HG02870 (cell line): Measurements from ENCODE around the gene SSBP3.
"Not testable (repeated sequence)": the region's sequence is repeated elsewhere in the genome, so short reads cannot be mapped to it uniquely, and the experiment has no call there.

ENCODE experiments used
- ATAC-seq: cut with Tn5 transposase; IDR thresholded peaks from one replicate; pipeline ENCODE4 v1.9.1; 2021; ENCODE audit warnings: mild to moderate bottlenecking, moderate library complexity; ENCODE audit not compliant: unreplicated experiment

SSBP3 gene

GRCh38 chr1:54395281-54395934 is 10.8 kb downstream of the SSBP3 start:
- no peak for ATAC-seq

GRCh38 chr1:54394104-54394503 is 12.1 kb downstream of the SSBP3 start:
- ATAC-seq = no peak

GRCh38 chr1:54392401-54392800 is 13.8 kb downstream of the SSBP3 start:
- no peak for ATAC-seq

- ATAC-seq = no peak
Observed at GRCh38 chr1:54391450-54392209, 14.6 kb downstream of the SSBP3 start.

- no peak for ATAC-seq
Observed at GRCh38 chr1:54390655-54391054, 15.5 kb downstream of the SSBP3 start.

GRCh38 chr1:54389608-54390007 is 16.6 kb downstream of the SSBP3 start:
- ATAC-seq = not testable (repeated sequence)

GRCh38 chr1:54387419-54387818 is 18.8 kb downstream of the SSBP3 start:
- ATAC-seq = no peak

GRCh38 chr1:54385727-54386022 is 20.5 kb downstream of the SSBP3 start:
- no peak for ATAC-seq

- ATAC-seq = no peak
Observed at GRCh38 chr1:54384918-54385726, 21.1 kb downstream of the SSBP3 start.

GRCh38 chr1:54384471-54384870 is 21.7 kb downstream of the SSBP3 start:
- no peak for ATAC-seq

GRCh38 chr1:54381524-54381923 is 24.7 kb downstream of the SSBP3 start:
- no peak for ATAC-seq

- ATAC-seq = no peak
Observed at GRCh38 chr1:54380290-54380882, 25.8 kb downstream of the SSBP3 start.

- no peak for ATAC-seq
Observed at GRCh38 chr1:54379555-54380289, 26.5 kb downstream of the SSBP3 start.

GRCh38 chr1:54378874-54379554 is 27.2 kb downstream of the SSBP3 start:
- ATAC-seq = no peak

GRCh38 chr1:54378157-54378873 is 27.9 kb downstream of the SSBP3 start:
- ATAC-seq = no peak

- no peak for ATAC-seq
Observed at GRCh38 chr1:54377040-54377691, 29.0 kb downstream of the SSBP3 start.

GRCh38 chr1:54376430-54377039 is 29.7 kb downstream of the SSBP3 start:
- ATAC-seq = peak; percentile 59

- no peak for ATAC-seq
Observed at GRCh38 chr1:54375712-54376429, 30.3 kb downstream of the SSBP3 start.
